ENCODE data around the gene CYP46A1.

- TF ChIP-seq CTCF (IDR thresholded peaks at IDR 0.05; ENCODE audit: poor library complexity) (no peak), EZH2 (IDR thresholded peaks at IDR 0.05; ENCODE audit: borderline replicate concordance) (no peak)
These were observed 40.2 kb downstream of the CYP46A1 start for GRCh38 chr14:99724196-99724891.

Data from hepatocyte (in vitro differentiated cells).